NCI-H82 (cell line): ENCODE results near the gene RUNX2.

Experiments
- DNase-seq: peaks from one replicate; lab custom pipeline; 2025; lab: John Stamatoyannopoulos, UW

Gene RUNX2

DNA sequence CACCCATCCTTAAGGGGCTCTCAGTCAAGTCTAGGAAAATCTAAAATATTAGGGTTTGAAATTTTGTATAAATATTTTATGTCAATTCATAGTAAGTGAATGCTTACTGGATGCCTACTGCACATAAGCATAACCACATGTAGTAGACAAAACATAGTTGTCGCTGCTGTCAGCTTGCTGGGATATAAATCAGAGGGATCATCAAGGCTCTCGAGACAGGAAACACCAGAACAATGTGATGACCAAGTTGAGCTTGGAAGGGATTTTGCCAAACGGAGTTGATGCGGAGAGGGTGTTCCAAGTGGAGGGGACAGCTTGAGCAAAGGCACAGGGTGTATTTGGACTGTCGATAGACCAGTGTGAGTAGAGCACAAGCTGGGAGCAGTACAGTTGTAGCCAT, 155.4 kb downstream of the RUNX2 start:
- DNase-seq, result no peak

DNA sequence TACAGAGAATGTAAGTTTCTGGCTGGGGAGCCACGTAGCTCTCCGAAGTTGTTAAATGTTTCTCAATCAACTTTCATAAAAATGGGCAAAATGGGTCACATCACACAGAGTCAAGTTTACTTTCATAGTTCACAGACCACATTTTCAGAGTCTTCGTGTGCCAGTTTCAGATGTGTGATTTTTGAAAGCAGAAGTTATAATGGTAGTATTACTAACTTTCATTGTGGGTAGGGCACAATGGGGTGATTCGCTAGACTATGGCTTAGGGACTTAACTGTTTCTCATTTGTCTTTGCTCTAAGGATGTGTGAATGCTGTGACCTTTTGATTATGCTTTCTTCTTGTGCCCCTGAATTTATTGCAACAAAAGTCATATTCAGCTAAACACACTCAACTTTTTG, 158.6 kb downstream of the RUNX2 start:
- no peak for DNase-seq

DNA sequence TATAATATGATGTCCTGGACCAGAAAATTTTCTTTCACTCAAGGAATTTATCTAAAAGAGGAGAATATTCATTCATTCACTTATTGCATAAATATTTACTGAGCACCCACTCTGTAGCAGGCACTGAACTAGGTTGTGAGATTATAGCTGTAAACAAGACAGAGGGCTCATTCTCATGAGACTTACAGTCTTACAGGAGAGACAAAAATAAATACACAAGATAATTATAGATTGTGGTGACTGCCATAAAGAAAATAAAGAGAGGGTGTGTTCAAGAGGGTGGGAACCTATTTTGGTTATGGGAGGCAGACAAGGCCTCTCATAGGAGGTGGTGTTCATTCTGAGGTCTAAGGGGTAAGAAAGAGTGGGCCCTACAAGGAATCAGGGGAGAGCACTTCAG, 159.5 kb downstream of the RUNX2 start:
- DNase-seq, result no peak

DNA sequence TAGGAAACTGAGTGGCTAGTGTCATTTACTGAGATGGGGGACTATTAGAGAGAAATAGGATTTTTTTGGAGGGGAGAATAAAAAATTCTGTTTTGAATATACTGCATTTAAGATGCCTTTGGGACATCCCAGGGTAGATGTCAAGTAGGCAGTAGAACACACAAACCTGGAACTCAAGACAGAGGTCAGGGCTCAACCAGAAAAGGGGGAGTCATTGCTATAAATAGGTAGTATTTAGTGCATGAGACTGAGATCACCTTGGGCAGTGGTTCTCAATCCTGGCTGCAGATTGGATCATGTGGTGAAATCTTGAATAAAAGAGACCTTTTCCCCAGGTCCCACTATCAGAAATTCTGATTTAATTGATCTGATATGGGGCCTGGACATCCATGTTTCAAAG, 160.1 kb downstream of the RUNX2 start:
- DNase-seq, result no peak

DNA sequence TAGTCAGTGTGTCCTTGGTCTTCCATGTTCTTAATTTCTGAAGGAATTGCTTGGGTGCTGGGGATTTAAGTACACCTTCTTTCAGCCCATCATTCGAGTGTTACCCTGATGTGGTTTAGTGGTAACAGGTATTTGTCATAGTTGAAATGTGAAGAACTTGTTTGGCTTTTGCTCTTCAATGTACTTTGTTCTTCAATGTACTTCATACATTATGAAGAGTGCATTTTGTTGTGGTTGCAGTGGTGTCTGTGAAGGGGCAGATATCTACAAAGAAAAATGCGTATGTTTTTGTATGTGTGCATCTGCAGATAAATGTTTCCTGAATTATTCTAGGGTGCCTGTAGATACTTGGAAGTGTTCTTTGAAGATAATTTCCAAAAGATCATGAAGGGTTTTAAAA, 160.8 kb downstream of the RUNX2 start:
- no peak for DNase-seq

DNA sequence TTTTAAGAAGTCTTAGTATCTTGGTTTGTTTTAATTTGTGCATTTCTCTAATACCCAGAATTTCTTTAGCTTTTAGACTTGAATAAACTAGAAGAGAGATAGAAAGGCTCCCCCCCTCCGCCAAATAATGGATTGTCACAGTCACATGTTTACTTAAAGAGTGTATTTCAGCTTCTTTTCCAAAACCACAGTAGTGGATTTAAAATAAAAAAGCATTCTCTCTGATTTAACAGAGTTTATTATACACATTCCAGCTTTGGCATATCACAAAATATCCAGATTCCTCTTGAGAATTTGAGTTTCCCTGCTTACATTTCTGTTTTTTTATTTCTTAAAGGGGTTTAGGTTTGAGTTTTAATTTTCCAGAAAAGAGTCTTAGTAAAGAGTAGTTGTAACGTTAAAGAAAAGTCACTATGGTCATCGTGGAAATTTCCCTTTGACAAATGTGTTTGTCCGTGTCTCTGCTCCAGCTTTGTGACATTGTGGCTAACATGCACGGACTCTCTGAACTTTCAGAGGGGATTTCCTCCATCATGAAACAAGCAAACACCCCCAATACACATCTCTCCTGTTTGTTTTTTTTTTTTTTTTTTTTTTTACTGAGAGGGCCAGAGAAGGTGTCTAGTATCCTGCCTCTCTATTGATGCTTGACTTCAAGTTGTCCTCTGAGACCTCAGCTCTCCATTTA, 163.1 kb downstream of the RUNX2 start:
- no peak for DNase-seq

DNA sequence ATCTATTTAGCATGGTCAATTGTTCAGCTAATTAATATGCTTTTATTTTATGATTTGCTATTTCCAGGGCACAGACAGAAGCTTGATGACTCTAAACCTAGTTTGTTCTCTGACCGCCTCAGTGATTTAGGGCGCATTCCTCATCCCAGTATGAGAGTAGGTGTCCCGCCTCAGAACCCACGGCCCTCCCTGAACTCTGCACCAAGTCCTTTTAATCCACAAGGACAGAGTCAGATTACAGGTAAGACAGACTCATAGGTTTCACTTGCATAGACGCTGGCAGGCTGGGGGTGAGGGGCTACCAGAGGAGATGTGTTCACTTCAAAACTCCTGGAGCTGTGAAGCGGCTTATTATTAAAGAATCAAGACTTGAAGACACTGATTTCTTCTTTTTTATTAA, 163.7 kb downstream of the RUNX2 start:
- DNase-seq, result no peak

DNA sequence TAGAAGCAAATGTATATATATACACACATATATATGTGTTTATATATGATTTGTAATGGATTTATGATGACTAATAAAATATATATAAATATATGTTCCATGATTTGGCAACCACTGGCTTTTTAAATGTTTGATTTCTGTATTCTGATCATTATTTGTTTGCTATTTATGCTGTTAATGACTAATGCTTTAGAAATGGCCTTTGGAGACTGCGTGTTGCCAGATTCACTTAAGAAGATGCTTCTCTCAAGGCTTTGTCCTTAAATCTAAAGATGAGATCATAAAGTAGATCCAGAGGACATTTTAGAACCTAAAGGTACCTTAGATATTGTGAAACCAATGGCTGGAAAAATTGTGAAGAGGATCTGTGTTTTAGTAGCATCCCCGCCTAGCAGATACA, 165.6 kb downstream of the RUNX2 start:
- no peak for DNase-seq

DNA sequence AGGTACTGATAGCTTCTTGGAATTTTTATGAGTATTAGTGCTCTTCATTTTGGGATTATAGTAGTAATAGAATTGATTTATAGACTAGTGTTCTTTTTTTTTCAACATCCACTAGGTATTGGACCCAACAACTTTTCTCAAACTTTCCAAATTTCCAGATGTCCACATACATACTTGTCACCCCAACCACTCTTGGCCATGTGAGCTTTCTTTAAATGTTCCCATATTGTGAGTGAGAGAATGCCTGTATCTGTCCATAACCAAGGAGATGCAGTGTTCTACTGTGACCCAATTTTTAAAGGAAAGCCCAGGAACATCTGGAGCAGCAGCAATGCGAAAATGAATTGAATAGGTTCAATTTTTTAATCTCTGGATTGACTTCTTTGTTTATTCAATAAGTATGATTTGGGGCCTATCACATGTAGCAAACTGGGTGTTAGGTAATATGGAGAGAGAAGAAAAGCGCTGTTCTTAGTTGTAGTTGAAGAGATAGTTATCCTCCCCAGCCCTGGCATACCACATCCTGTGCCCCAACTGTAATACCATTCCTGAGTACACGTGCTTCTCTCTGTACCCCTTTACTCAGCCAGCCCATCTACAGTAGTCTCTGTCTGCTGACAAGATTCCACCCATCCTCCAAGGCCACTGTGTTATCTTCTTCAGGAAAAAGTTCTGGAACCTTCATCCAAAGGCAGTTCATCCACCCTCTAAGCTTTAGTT, 166.4 kb downstream of the RUNX2 start:
- no peak for DNase-seq

DNA sequence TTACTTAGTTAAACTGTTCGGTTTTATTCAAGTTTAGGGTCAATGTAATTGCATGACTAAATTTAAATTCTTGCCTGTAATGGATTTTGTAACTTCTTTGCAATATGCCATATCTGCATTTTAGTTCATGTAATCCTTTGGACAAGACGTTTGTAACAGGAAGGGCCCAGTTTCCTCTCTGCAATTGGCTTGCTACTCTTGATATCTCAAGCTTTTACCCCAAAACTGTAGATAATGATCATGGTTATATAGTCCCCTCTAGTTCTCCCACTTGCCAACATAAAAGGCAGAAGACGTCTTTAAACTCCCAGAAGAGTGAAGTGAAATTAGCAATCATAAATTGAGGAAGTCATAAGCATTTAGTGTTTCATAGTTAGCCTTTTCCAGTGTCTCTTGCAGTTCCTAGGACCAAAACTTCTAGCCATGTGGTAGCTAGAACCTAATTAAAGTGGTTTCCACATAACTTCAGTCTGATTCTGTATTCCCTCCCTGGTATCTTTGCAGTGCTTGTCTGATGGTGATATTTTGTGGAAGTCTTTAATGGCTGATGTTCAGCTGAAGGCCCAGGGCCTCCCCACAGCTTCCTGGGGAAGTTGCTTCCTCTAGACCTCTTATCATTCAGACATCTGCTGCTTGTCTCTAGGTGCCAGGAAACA, 167.4 kb downstream of the RUNX2 start:
- no peak for DNase-seq

DNA sequence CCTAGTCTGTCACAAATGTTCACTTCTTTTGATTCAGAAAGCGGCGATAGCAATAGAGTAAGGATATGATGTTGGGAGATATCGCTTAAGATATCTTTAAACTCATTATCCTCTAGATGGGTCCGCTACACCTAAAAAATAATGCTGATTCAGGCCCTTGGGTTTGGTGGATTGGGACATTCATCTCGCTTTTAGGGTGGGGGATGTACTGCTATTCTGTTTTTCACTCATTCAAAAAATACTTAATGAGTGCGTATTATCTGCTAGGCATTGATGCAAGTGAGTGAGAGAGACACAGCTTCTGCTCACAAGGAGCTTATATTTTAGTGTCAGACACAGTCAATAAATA, 167.9 kb downstream of the RUNX2 start:
- DNase-seq, result no peak

DNA sequence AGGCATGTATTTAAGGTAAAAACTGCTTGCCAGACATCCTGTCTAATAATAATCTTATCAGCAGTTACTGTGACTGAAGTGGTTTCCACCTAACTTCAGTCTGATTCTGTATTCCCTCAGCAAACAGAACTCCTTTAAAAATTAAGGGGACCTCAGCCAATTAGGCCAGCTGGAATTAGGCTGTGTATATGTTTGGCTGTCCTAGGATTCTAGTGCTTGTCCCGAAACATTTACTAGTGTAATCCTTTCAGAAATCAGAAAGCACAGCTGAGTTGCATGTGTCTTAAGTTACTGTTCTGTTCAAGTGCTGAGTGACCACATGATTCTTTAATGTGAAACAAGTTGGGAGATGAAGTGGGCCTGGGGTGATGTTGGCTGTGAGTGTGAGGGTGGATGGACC, 170.5 kb downstream of the RUNX2 start:
- no peak for DNase-seq

DNA sequence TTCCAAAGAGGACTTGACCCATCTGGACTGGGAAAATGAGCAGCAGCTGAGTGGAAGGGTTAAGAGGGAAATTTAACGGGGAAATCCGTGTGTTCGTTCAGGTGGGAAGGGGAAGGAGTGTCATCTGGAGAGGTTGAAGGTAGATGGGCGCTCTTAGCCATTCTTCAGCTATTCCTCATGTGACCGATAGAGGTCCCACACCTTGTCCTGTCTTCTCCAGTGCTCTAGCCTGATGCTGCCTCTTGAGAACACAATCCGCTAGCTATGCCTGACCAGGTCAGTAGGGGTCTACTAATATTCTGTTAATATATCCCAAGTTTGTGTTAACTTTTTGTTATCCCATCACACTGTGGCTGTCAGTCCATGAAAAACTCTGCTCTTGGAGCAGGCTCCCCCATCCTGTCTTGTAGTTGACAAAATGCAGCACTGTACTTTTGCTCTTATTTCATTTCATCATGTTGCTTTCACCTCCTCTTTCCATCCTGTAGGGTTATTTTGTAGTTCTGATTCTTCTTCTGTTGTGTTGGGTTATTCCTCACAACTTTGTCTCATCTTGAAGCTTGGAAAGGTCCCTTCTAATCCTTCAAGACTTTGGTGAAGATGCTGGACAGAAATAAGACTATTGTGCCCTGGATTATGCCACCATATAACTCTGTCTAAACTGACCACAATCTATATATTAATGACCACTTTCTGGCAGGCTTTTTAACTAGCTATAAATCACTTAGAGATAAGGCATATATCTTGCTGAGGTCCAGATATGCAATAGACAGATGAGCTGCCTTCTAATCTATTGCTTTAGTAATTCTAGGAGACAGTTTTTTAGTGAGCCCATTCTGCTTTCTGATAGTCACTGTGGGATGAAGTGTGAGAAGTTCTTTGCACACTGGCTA, 173.0 kb downstream of the RUNX2 start:
- peak; percentile 27 for DNase-seq

DNA sequence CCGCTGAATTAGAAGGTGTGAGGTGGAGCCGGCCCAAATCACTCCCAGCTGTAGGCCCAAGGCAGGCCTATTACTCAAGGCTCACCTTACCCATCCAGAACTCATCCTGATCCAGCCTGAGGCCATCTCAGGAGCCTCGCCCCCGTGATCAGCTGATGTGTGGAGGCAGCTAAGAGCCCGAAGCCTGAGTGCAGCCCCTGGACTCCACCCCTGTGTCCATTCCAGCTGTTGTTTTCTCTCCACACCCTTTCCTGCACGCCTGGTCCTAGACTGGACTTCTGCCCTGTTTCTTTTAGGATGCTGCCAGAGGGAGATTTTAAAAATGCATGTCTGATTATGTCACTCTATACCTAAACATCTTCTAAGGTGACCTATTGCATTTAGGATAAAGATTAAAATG, 174.3 kb downstream of the RUNX2 start:
- DNase-seq, result no peak

DNA sequence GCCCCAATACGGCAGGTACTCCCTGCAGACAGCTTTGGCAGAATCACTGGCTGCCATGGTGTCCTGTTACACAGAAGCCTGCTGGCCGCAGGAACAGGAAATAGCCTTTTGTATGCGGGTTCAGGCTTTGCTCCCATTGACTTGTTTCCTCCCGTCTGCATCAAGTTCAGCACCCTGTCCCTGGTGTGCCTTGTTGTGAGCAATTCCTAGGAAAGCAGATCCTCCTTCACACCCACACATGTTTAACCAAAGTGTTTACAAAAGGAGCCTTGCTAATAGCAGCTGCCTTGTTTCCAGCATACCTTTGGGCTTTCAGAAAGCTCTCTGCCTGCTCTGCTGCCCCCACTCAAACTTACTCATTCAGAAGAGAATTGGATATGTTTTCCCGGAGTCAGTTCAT, 176.8 kb downstream of the RUNX2 start:
- no peak for DNase-seq

DNA sequence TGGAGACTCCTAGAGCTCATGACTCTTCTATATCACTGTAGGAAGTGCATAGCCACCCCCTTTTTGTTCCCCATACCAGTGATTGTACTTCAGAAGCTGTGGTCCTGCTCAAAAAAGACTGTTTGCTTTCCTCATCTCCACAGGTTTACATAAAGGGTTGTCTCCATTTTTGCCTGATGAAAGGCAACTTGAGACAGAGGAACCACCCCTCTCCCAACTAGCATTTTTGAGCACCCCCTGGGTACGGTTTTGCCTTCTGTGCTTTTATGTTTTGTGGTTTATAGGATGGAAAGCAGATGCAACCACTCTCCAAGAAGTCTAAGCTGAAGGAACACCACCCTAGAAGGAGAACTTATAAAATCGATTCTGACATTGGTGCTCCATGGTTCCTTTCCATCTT, 177.3 kb downstream of the RUNX2 start:
- no peak for DNase-seq

DNA sequence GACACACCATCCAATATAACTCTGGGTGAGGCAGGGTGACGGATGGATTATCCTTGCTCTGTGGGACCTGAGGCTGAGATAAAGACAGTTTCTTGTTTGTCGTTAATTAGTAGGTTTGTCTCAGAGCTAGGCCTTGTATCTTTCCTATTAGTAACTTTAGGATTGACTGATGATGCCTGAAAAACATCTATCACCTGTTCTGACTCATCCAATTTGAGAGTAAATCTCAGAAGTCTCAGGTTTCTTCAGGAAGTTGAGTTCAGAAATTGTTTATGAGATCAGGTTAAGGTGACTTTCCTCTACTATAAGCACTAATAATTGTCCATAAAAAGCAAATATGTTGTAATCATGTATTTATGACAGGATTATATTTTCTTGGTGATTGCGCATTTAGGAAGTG, 179.1 kb downstream of the RUNX2 start:
- no peak for DNase-seq

DNA sequence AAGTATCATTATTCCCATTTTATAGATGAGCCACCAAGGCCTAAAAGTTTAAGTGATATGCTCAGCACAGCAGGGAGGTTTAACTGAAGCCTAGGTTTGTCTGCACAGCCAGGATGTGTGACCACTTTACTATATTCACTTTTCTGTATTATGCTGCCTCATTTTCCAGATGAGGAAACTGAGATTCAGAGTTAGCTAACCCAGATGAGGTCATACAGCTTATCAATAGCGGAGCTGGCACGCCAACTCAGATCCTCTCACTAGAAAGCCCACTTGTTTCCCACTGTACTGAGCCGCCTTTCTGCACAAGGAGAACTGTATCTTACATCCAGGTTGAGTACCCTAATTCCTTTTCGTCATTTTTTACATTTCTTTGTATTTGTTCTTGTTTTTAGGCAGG, 181.3 kb downstream of the RUNX2 start:
- DNase-seq, result no peak

DNA sequence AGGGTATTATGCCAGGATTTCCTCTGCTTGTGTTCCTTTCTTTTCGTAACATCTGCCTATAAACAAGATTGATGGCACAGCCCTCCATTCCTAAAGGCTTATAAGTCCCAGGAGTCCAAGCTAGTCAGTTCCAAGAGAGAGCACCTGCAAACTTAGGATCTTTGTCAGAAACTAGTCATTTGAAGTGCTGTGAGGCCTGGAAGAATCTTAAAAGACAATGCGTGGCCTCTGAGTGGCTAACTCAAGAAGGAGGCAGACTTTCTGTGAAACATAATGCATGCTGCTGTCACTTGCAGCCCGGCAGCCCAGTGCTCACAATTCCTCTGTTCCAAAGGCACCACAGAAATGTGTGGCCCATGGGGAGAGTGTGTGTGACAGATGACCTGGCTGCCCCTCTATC, 184.6 kb downstream of the RUNX2 start:
- peak; percentile 54 for DNase-seq

DNA sequence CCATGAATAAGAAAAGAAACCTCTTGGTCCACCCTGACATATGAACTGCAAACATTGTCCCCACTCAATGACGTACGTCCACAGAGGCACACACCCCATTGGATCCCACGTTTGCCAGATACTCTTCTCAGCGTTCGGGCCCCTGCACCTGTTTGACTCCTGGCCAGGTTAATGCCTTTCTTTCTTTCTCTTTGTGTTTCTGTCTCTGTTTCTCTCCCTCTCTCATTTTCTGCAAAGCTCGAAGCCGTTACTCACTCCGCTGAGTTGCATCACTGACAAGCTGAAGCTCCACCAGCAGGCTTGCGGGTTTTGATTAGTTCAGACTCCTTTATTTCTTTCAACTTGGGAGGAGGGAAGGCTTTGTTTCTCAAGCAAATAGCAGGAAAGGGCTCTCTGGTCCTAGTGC, 185.1 kb downstream of the RUNX2 start:
- no peak for DNase-seq

DNA sequence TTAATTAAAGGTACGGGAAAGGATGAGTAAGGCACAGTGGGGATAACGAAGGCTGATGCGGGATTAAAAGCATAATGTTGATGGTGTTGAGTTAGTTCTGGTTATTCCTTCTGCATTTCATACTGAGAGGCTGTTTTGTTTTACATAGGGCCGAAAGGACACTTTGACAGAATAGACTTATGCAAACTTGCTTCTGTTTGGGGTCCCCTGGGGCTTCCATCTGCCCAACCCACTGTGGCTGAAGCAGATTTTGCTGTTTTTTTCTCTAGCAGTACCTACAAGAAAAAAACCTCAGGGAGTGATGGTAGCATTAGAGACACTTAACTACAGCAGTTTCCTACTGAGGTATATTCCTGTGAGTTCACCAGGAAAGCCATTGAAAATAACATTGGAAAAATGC, 185.7 kb downstream of the RUNX2 start:
- DNase-seq, result no peak

DNA sequence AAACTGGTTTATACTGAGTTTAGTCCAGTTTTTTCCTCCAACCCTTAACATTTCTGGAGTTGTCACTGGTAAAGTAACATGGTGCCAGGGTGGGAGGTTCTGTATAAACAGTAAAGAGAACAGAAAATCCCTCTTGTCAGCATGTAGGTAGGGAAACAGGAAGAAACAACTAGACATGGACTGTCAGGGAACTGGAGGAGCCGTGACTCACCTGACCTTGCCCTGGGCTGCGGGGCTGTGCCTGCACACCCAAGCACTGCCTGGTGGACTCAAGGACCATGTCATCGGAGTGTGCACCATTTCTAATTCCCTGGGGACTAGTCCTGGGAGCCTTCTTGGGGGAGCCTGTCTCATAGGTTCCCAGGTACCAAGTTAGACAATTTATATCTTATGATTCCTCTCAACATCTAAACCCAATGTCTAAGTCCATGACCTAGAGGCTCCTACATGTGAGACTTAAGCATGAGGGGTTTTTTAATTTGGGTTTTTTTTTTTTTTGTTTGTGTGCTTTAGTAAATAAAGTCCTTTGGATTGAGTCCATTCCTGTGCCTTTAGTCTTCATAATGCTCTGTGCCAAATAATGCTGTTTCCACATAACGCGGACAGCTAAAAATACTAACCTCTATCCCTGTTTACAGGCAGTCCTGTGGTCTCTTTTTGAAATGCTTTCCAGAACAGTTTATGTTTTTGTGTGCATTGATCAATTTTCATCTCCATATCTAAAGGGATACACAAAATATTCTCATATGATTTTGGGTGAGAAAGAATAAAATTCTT, 186.5 kb downstream of the RUNX2 start:
- no peak for DNase-seq
